ENCODE data around the gene TMEM219.

- TF ChIP-seq CTCF (conservative IDR thresholded peaks at IDR 0.05; ENCODE audit: low read depth, low read length), result no peak
- TF ChIP-seq EZH2 (IDR thresholded peaks at IDR 0.05; ENCODE audit: borderline replicate concordance, low read depth, low read length, poor library complexity, severe bottlenecking), result no peak
Measured at GRCh38 chr16:29968205-29968604, 6.3 kb downstream of the TMEM219 start.
